CD4-positive, alpha-beta T cell treated with Interleukin-17A for 4 hours (primary cell): Measurements from ENCODE around the gene BCL2A1.
"Not testable (repeated sequence)": the region's sequence is repeated elsewhere in the genome, so short reads cannot be mapped to it uniquely, and the experiment has no call there.

Source experiments
- DNase-seq: peaks from one replicate; pipeline ENCODE4 v3.0.0-alpha.2; 2020; ENCODE audit warnings: mixed read lengths

Gene BCL2A1

GRCh38 chr15:79988448-79989117 is 17.6 kb upstream of the BCL2A1 start:
- no peak for DNase-seq

GRCh38 chr15:79987969-79988368 is 17.0 kb upstream of the BCL2A1 start:
- no peak for DNase-seq

- no peak for DNase-seq
Measured at GRCh38 chr15:79987569-79987955, 16.6 kb upstream of the BCL2A1 start.

- DNase-seq = no peak
Measured at GRCh38 chr15:79981831-79982455, 10.9 kb upstream of the BCL2A1 start.

GRCh38 chr15:79978655-79979514 is 7.9 kb upstream of the BCL2A1 start:
- no peak for DNase-seq

- no peak for DNase-seq
Measured at GRCh38 chr15:79978260-79978654, 7.3 kb upstream of the BCL2A1 start.

- no peak for DNase-seq
Measured at GRCh38 chr15:79977431-79978054, 6.5 kb upstream of the BCL2A1 start.

GRCh38 chr15:79973456-79974195 is 2.6 kb upstream of the BCL2A1 start:
- DNase-seq = peak; percentile 19

GRCh38 chr15:79972863-79973262 is 1.9 kb upstream of the BCL2A1 start:
- DNase-seq = no peak

GRCh38 chr15:79970181-79970580 is 815 bp downstream of the BCL2A1 start:
- no peak for DNase-seq

- DNase-seq = no peak
Measured at GRCh38 chr15:79969146-79969545, 1.9 kb downstream of the BCL2A1 start.

- DNase-seq = peak; percentile 25
Measured at GRCh38 chr15:79967298-79968182, 3.5 kb downstream of the BCL2A1 start.

GRCh38 chr15:79966634-79967297 is 4.2 kb downstream of the BCL2A1 start:
- DNase-seq = no peak

- no peak for DNase-seq
Measured at GRCh38 chr15:79965846-79966630, 5.0 kb downstream of the BCL2A1 start.

- no peak for DNase-seq
Measured at GRCh38 chr15:79964232-79964805, 6.7 kb downstream of the BCL2A1 start.

GRCh38 chr15:79962921-79963320 is 8.1 kb downstream of the BCL2A1 start:
- not testable (repeated sequence) for DNase-seq

- no peak for DNase-seq
Measured at GRCh38 chr15:79962178-79962577, 8.8 kb downstream of the BCL2A1 start.

- DNase-seq = no peak
Measured at GRCh38 chr15:79960502-79961212, 10.3 kb downstream of the BCL2A1 start.

GRCh38 chr15:79957741-79958140 is 13.3 kb downstream of the BCL2A1 start:
- DNase-seq = no peak
